Measurements from ENCODE around the gene SERINC4. TPM values are rescaled to one million over a fixed set of nuclear protein-coding genes. Genes with fewer than 3 reads are reported as not detected.

SERINC4 gene
- total RNA-seq, 1 experiment from 2014 or later, result 0.17 TPM

GRCh38 chr15:43769584-43770228 is 30.3 kb downstream of the SERINC4 start:
- no peaks in the 10 kb centered on the region for H3K9me3 Mint-ChIP-seq
- no peak overlapping the region for H4K5ac ChIP-seq (ENCODE audit: insufficient read length, low read depth, low read length)
- H3K79me1 ChIP-seq (ENCODE audit: insufficient read depth, low read depth, low read length, poor library complexity, severe bottlenecking), result no peaks in the 10 kb centered on the region
- no peak overlapping the region for H3K56ac ChIP-seq (ENCODE audit: insufficient read length, low read depth, low read length)
- H4K8ac ChIP-seq (replicated peaks; ENCODE audit: insufficient read length, low read depth, low read length), result no peak overlapping the region
- DNase-seq, result peak; percentile 56
- H3K4ac ChIP-seq (ENCODE audit: low read depth, low read length), result no peak overlapping the region
- H4K20me1 ChIP-seq (ENCODE audit: control insufficient read depth, insufficient read depth, insufficient read length), result no peaks in the 10 kb centered on the region
- no peak overlapping the region for H2BK20ac ChIP-seq (ENCODE audit: low read depth, low read length, poor library complexity, severe bottlenecking)
- H2AK5ac ChIP-seq (ENCODE audit: insufficient read length, low read length), result no peak overlapping the region
- H3K23me2 ChIP-seq (ENCODE audit: insufficient read length, low read depth, low read length, poor library complexity, severe bottlenecking), result no peaks in the 10 kb centered on the region
- no peak overlapping the region for H3K4me3 Mint-ChIP-seq
- WGBS (ENCODE audit: extremely low coverage, insufficient read length, low lambda C conversion rate), result no CpG with 5 or more reads among the region's 5 CpGs
- H3K9ac ChIP-seq (ENCODE audit: extremely low read depth, insufficient read length, low read length), result no peak overlapping the region
- H2BK12ac ChIP-seq (ENCODE audit: insufficient read length, low read depth, low read length), result no peak overlapping the region
- H3K4me2 ChIP-seq (ENCODE audit: insufficient read depth, insufficient read length, low read length), result no peak overlapping the region
- H3K79me2 ChIP-seq (ENCODE audit: insufficient read depth, low read length), result no peaks in the 10 kb centered on the region
- no peak overlapping the region for H4K91ac ChIP-seq (ENCODE audit: insufficient read length, low read depth, low read length)
- H3K9me3 ChIP-seq (ENCODE audit: control insufficient read depth, low read depth, low read length), result no peaks in the 10 kb centered on the region
- peaks cover under 1% of the 10 kb centered on the region in 2 experiments; a peak in 3 of 4 replicates for H3K4me1 Mint-ChIP-seq
- TF ChIP-seq, protein P1, sequence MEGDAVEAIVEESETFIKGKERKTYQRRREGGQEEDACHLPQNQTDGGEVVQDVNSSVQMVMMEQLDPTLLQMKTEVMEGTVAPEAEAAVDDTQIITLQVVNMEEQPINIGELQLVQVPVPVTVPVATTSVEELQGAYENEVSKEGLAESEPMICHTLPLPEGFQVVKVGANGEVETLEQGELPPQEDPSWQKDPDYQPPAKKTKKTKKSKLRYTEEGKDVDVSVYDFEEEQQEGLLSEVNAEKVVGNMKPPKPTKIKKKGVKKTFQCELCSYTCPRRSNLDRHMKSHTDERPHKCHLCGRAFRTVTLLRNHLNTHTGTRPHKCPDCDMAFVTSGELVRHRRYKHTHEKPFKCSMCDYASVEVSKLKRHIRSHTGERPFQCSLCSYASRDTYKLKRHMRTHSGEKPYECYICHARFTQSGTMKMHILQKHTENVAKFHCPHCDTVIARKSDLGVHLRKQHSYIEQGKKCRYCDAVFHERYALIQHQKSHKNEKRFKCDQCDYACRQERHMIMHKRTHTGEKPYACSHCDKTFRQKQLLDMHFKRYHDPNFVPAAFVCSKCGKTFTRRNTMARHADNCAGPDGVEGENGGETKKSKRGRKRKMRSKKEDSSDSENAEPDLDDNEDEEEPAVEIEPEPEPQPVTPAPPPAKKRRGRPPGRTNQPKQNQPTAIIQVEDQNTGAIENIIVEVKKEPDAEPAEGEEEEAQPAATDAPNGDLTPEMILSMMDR (conservative IDR thresholded peaks at IDR 0.05), result peak; percentile 85
- peaks cover 54 to 97% (median 80%) of the 10 kb centered on the region in 3 experiments; a peak in 6 of 7 replicates for H3K36me3 Mint-ChIP-seq (ENCODE audit: insufficient read depth in 1 of 3, low read depth in 3 of 3)
- H3K27ac Mint-ChIP-seq, result 0 out of 7 replicates have a peak overlapping the region, but pooled peaks of 1 of the 3 experiments have one; percentile 18
- no peak overlapping the region for H2AFZ ChIP-seq (ENCODE audit: low read length)
- no peaks in the 10 kb centered on the region for H3K27me3 ChIP-seq (ENCODE audit: insufficient read depth, low read length)
- no peak overlapping the region for H3K27ac ChIP-seq (ENCODE audit: insufficient read length, low read depth, low read length)
- no peak overlapping the region for H3T11ph ChIP-seq (ENCODE audit: low read length)
- H3K27me3 Mint-ChIP-seq (ENCODE audit: low read depth), result no peaks in the 10 kb centered on the region; the same call in 1 of the 2 replicates
- no peak overlapping the region for H3K18ac ChIP-seq (ENCODE audit: insufficient read length, low read depth, low read length)
- no peak overlapping the region for H2BK120ac ChIP-seq (ENCODE audit: low read depth, low read length, poor library complexity, severe bottlenecking)
- no peaks in the 10 kb centered on the region; the same call in 1 of the 2 replicates for H3K4me1 ChIP-seq (ENCODE audit: insufficient read depth, low read length)
- no peak overlapping the region for H2BK5ac ChIP-seq (ENCODE audit: insufficient read length, low read length)
- H2BK15ac ChIP-seq (ENCODE audit: low read depth, low read length), result no peak overlapping the region
- H3K14ac ChIP-seq (ENCODE audit: insufficient read depth, low read length), result no peak overlapping the region
- H3K23ac ChIP-seq (ENCODE audit: insufficient read length, low read depth, low read length), result no peak overlapping the region

Measured in H9 (cell line).